HG03342 (cell line): ENCODE measurements around the gene BTNL8.
"Not testable (repeated sequence)": the region's sequence is repeated elsewhere in the genome, so short reads cannot be mapped to it uniquely, and the experiment has no call there.

Experiments used
- ATAC-seq: cut with Tn5 transposase; IDR thresholded peaks from one replicate; pipeline ENCODE4 v1.9.1; 2021; ENCODE audit warnings: mild to moderate bottlenecking, moderate library complexity; ENCODE audit not compliant: unreplicated experiment

Gene BTNL8

GRCh38 chr5:180874804-180875582 lies 24.0 kb upstream of the BTNL8 start:
- ATAC-seq, result no peak

DNA sequence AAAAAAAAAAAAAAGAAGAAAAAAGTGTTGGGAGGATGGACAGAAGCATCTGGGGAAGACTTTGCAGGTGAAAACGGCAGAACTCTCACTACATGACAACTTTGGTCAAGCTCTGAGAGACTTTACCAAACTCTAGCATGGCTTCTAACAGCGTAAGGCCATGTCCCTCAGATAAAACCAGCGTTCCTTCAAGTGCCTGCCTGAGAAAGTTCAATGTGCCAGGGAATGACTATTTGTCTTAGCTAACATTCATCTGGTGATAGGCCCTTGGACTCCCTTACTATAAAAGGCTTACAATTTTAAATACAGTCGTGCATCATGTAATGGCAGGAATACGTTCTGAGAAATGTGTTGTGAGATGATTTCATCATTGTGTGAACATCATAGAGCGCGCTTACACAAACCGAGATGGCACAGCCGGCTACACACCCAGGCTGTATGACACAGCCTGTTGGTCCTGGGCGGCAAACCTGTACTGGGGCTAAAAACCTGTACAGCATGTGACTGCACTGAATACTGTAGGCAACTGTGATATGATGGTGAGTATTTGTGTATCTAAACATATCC lies 23.0 kb upstream of the BTNL8 start:
- no peak for ATAC-seq

DNA sequence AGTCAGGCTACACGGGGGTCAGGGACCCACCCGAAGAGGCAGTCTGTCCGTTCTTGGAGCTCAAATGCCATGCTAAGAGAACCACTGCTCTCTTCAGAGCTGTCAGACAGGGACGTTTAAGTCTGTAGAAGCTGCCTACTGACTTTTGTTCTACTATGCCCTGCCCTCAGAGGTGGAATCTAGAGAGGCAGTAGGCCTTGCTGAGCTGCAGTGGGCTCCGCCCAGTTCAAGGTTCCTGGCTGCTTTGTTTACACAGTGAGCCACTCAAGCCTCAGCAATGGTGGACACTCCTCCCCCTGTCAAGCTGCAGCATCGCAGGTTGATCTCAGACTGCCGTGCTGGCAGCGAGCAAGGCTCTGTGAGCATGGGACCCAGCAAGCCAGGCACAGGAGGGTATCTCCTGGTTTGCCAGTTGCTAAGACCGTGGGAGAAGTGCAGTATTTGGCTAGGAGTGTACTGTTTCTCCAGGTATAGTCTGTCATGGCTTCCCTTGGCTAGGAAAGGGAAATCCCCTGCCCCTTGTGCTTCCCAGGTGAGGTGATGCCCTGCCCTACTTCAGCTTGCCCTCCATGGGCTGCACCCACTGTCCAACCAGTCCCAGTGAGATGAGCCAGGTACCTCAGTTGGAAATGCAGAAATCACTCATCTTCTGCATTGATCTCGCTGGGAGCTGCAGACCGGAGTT lies 13.0 kb upstream of the BTNL8 start:
- not testable (repeated sequence) for ATAC-seq

- ATAC-seq, result no peak
Measured at GRCh38 chr5:180889381-180889780, 9.6 kb upstream of the BTNL8 start.

GRCh38 chr5:180895330-180895729 lies 3.6 kb upstream of the BTNL8 start:
- not testable (repeated sequence) for ATAC-seq

DNA sequence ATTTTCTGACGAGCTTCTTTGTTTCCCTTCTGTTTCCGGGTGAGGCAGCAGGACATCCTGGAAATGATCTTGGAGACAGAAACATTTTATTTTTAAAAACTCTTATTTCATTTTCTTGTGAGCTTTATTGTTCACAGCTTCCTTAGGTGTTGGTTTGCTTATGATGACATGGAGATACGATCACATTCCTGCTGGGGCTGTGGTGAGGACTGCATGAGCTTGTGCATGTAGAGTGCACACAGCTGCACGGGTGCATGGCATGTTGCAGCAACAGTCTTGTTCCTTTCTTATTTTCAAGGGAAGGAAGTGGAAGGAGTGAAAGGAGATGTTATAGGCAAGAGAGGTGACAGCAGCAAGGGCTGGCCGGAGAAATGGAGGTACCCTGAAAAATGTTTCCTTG lies 1.2 kb downstream of the BTNL8 start:
- no peak for ATAC-seq

- no peak for ATAC-seq
Measured at GRCh38 chr5:180901319-180902009, 2.5 kb downstream of the BTNL8 start.

- no peak for ATAC-seq
Measured at GRCh38 chr5:180908400-180908799, 9.4 kb downstream of the BTNL8 start.

- no peak for ATAC-seq
Measured at GRCh38 chr5:180908998-180909731, 10.2 kb downstream of the BTNL8 start.

DNA sequence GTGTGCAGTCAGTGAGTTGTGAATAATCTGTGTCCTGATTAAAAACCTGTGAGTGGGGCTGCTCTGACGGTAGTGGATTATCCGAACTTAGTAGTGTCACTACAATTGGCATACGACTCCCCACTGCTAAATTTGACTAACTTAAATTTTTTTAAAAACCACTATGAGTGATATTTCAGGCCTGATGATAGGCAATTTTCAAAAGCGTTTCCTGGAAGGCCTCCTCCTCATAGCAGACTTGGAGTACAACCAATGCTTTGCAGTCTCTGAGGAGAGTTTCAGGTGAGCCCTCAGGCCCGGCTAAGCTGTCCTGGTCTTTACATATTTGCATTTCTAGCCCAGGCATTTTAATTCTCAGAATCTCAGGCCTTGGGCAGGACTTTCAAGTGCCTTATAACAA lies 10.8 kb downstream of the BTNL8 start:
- ATAC-seq, result no peak

DNA sequence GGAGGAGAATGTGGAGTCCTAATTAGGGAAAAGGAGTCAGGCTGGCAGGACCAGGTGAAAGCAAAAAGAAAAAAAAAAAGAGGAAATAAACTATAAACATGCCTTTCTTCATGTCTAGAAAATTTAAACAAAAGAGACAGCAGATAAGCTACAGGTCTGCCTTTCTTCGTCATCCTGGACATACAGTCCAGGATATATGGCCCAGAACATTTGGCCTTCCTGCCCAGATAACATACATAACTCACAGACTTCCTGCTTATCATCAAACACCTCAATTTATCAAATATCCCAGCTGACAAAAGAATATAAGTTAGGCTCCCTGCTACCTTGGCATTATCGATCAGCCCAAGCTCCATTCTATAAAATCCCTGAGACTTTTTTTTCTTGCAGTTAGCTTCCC lies 11.2 kb downstream of the BTNL8 start:
- no peak for ATAC-seq

DNA sequence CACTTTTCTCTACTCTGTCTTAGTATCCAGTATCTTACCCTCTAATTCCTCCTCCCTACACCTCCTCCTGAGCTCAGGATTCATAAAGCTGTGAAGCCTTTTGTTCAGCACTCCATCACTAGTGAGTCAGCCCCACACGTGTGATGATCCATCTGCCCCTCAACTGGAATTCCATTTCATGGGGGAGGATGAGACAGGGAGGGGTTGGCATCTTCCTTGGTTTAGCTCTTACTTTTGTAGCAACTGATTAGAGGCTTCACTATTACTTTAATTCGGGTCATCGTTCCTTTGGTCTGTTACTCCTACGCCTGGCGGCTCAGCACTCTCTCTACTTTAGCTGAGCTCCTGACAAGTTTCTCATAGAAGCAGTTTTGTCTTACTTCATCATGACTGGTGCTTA lies 11.8 kb downstream of the BTNL8 start:
- ATAC-seq, result no peak

DNA sequence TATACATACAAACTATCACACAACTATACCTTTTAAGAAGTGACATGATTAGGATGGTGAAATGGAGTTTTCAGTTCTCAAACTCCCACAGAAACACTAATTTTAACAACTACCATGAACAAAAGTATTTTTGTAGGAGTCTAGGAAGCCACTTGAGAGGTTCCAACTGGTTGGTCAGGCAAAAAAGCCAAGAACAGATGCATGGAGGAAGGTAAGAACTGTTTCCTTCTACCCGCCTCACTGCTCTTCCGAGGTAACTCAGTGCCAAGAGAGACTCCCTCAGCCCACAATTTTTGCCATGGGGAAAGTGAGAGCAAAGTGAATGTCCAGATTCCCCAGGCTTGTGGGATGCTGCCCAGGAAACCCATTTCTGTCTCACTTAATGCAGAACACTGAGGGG lies 15.7 kb downstream of the BTNL8 start:
- no peak for ATAC-seq

- ATAC-seq, result no peak
Measured at GRCh38 chr5:180915924-180916323, 17.0 kb downstream of the BTNL8 start.

- ATAC-seq, result no peak
Measured at GRCh38 chr5:180918380-180918779, 19.4 kb downstream of the BTNL8 start.

- no peak for ATAC-seq
Measured at GRCh38 chr5:180920710-180921109, 21.8 kb downstream of the BTNL8 start.

- no peak for ATAC-seq
Measured at GRCh38 chr5:180922932-180923331, 24.0 kb downstream of the BTNL8 start.

DNA sequence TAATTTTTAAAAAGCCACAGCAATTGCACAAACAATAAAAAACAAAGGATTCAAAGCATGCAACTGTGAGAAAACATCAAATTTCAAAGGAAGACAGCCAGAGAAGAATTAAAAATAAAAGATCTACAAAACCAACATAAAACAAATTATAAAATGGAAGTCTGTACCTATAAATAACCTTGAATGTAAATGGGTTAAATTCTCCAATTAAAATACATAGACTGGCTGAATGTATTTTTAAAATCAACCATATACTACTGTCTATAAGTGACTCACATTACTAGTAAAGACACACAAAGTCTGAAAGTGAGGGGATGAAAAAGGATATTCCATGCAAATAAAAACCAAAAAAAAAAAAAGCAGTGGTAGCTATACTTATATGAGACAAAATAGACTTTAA lies 33.7 kb downstream of the BTNL8 start:
- no peak for ATAC-seq

- no peak for ATAC-seq
Measured at GRCh38 chr5:180935203-180935602, 36.2 kb downstream of the BTNL8 start.

DNA sequence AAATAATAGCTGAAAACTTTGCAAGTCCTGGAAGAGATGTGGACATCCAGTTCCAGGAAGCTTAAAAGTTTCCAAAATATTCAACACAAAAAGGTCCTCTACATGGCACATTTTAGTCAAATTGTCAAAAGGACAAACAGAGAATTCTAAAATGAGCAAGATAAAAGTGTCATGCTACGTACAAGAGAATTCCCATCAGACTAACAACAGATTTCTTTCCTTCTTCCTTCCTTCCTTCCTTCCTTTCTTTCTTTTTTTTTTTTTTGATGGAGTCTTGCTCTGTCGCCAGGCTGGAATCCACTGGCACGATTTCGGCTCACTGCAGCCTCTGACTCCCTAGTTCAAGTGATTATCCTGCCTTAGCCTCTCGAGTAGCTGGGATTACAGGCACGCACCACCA lies 39.3 kb downstream of the BTNL8 start:
- no peak for ATAC-seq
